K562 (cell line): ENCODE data around the gene RAB3D. TPM values are rescaled to one million over a fixed set of nuclear protein-coding genes. Genes with fewer than 3 reads are reported as not detected.
A peak's percentile ranks its signal among the peaks of the same experiment; 100 is the strongest.

Source experiments
- FOXK2 ChIP-seq, 2 experiments: fragments of 450-650 bp; IDR thresholded peaks in 1 of 2; conservative IDR thresholded peaks in 1 of 2; 2 replicates each; pipeline ENCODE4 v1.6.1; 2016; ENCODE audit warnings: low read depth in 2 of 2, mild to moderate bottlenecking in 1 of 2
- GATAD2A ChIP-seq: fragments of 450-650 bp; IDR thresholded peaks from 2 replicates; pipeline ENCODE4 v1.6.1; 2017
- HNRNPUL1 ChIP-seq: fragments of 200-400 bp; formaldehyde crosslinking; IDR thresholded peaks from 2 replicates; pipeline ENCODE4 v1.6.1; 2017; ENCODE audit warnings: low read length
- MYC ChIP-seq, 2 experiments: fragments of 250-450 bp in 1 of 2; sonication (Bioruptor Pico) in 1 of 2; IDR thresholded peaks; 2 replicates each; pipeline versions ENCODE4 v1.5.1 to v1.6.1; 2012 to 2021; ENCODE audit warnings: low read depth in 2 of 2, borderline replicate concordance in 1 of 2, improper control_type of control experiment in 1 of 2, low read length in 1 of 2, mild to moderate bottlenecking in 1 of 2, moderate library complexity in 1 of 2
- NFRKB ChIP-seq: fragments of 450-650 bp; IDR thresholded peaks from 2 replicates; pipeline ENCODE4 v1.6.1; 2016; ENCODE audit warnings: low read depth
- PHF21A ChIP-seq: fragments of 450-650 bp; IDR thresholded peaks from 2 replicates; pipeline ENCODE4 v1.6.1; 2017; ENCODE audit warnings: low read depth, borderline replicate concordance
- POLR3G ChIP-seq: IDR thresholded peaks from 2 replicates; pipeline ENCODE4 v1.6.1; 2011; ENCODE audit not compliant: insufficient read length, insufficient replicate concordance; ENCODE audit errors: extremely low read depth
- REST ChIP-seq, 2 experiments: fragments of 450-650 bp; formaldehyde crosslinking in 1 of 2; IDR thresholded peaks; 2 replicates each; pipeline versions ENCODE4 v1.4.0 to v1.6.1; 2014 to 2020; ENCODE audit warnings: mild to moderate bottlenecking in 2 of 2, borderline replicate concordance in 1 of 2, low read depth in 1 of 2
- SETDB1 ChIP-seq: IDR thresholded peaks from one replicate; pipeline ENCODE4 v1.6.1; 2012; ENCODE audit warnings: low read length, control low read depth, inconsistent platforms
- SIN3B ChIP-seq: fragments of 450-650 bp; IDR thresholded peaks from 2 replicates; pipeline ENCODE4 v1.6.1; 2017; ENCODE audit warnings: low read depth, mild to moderate bottlenecking, moderate library complexity
- TEAD1 ChIP-seq, 2 experiments: fragments of 450-650 bp in 1 of 2; sonication (generic) in 1 of 2; formaldehyde crosslinking; IDR thresholded peaks; 2 replicates each; pipeline versions ENCODE4 v1.4.0 to v1.8.0; 2020 to 2022; ENCODE audit warnings: mild to moderate bottlenecking in 2 of 2, missing genetic modification reagents in 1 of 2
- ZNF398 ChIP-seq: fragments of 250-450 bp; sonication (Bioruptor Pico); IDR thresholded peaks from 2 replicates; pipeline ENCODE4 v1.8.0; 2021; ENCODE audit warnings: moderate library complexity, mild to moderate bottlenecking, inconsistent platforms
- ZNF57 ChIP-seq: fragments of 450-650 bp; formaldehyde crosslinking; IDR thresholded peaks from 2 replicates; pipeline ENCODE4 v1.4.0; 2020; ENCODE audit warnings: mild to moderate bottlenecking, moderate library complexity
- polyA plus RNA-seq, 8 experiments: library from polyadenylated mRNA; depleted of rRNA in 4 of 8; stranded (reverse) in 5 of 8; unstranded in 3 of 8; fragments of >200 nt; fragmentation: Nextera tagmentation in 2 of 8; fragmentation: Illumina TruSeq in 1 of 8; extraction: Ambion mirVana in 2 of 8; extraction: Trizol in 1 of 8; gene quantifications; 2 replicates each; pipeline versions ENCODE4 v1.2.1 to v1.2.3, GENCODE V29; 2011 to 2014; ENCODE audit warnings: inconsistent platforms in 1 of 8, missing spikeins in 1 of 8
- total RNA-seq, 7 experiments: library from RNA; depleted of rRNA in 6 of 7; stranded (reverse); fragments of >200 nt in 6 of 7; fragmentation: Illumina TruSeq in 2 of 7; extraction: Trizol in 2 of 7; gene quantifications; 2 replicates each; pipeline versions ENCODE4 v1.2.1 to v1.2.3, GENCODE V29; 2011 to 2021; ENCODE audit warnings: low replicate concordance in 1 of 7
- TF ChIP-seq, protein P1 (sequence below), 2 experiments: fragments of 250-450 bp in 1 of 2; fragments of 450-650 bp in 1 of 2; sonication (Bioruptor Pico) in 1 of 2; IDR thresholded peaks; 2 replicates each; pipeline versions ENCODE4 v1.6.1 to v1.8.0; 2016 to 2021; ENCODE audit warnings: mild to moderate bottlenecking in 2 of 2, moderate library complexity in 2 of 2, missing compliant biosample characterization in 1 of 2, missing genetic modification characterization in 1 of 2

The RAB3D gene
- total and polyA plus RNA-seq, 9 of the 15 experiments (the other 6 are each of a cell fraction or from before 2014, with no cell fraction given) = 0.34 to 3.3 (median 1.3) TPM

- TF ChIP-seq MYC (IDR thresholded peaks at IDR 0.05; ENCODE audit: low read depth, low read length) = 0 out of 2 replicates have a peak, but pooled peaks have one; percentile 12
- no peak; the same call in 1 of the 2 replicates for TF ChIP-seq MYC (CRISPR knock-in tag; IDR thresholded peaks at IDR 0.05; ENCODE audit: borderline replicate concordance, low read depth)
- peak; percentile 38; the same call in 1 of the 2 replicates for TF ChIP-seq REST (IDR thresholded peaks at IDR 0.05; ENCODE audit: borderline replicate concordance)
- no peak for TF ChIP-seq REST (CRISPR knock-in tag; IDR thresholded peaks at IDR 0.05; ENCODE audit: low read depth)
- TF ChIP-seq TEAD1 (CRISPR knock-in tag; IDR thresholded peaks at IDR 0.05) = peak in 1 of 2 experiments; percentile 19; a peak in 2 of 4 replicates
- no peak for TF ChIP-seq GATAD2A
- TF ChIP-seq NFRKB = no peak
- TF ChIP-seq, protein P1, sequence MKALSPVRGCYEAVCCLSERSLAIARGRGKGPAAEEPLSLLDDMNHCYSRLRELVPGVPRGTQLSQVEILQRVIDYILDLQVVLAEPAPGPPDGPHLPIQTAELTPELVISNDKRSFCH (CRISPR knock-in tag; IDR thresholded peaks at IDR 0.05) = no peak
- TF ChIP-seq, protein P1 (tag; IDR thresholded peaks at IDR 0.05) = no peak
- no peak for TF ChIP-seq HNRNPUL1
- no peak for TF ChIP-seq ZNF398 (CRISPR knock-in tag)
- peak; percentile 16; the same call in 1 of the 2 replicates for TF ChIP-seq PHF21A
- peak; percentile 49 to 65; a peak in 3 of 4 replicates for TF ChIP-seq FOXK2 (conservative IDR thresholded peaks at IDR 0.05 in 1 of 2, IDR thresholded peaks at IDR 0.05 in 1 of 2; ENCODE audit: low read depth in 2 of 2)
- no peak for TF ChIP-seq POLR3G
- TF ChIP-seq SIN3B = no peak
- TF ChIP-seq ZNF57 (CRISPR knock-in tag) = no peak
- no peak for TF ChIP-seq SETDB1
Observed at GRCh38 chr19:11346104-11346940, 6.9 kb upstream of the RAB3D start, which contains the start of the genes CCDC159 and TMEM205 (continued).
